ENCODE results near the gene PDZD8.

Gene PDZD8

GRCh38 chr10:117316701-117317100, 58.5 kb downstream of the PDZD8 start:
- Histone ChIP-seq H3K4me2 (ENCODE audit: low read length) (no peak overlapping the region), H3K27ac (ENCODE audit: low read depth, low read length) (no peak overlapping the region), H3K36me3 (ENCODE audit: control insufficient read depth, low read length) (peaks cover 12% of the 10 kb centered on the region), H3K79me2 (ENCODE audit: control insufficient read depth, low read length) (peaks cover 12% of the 10 kb centered on the region), H3K4me1 (ENCODE audit: control insufficient read depth, low read length) (no peaks in the 10 kb centered on the region), H3K9me2 (replicated peaks; ENCODE audit: control insufficient read depth, low read length) (no peaks in the 10 kb centered on the region), H3K27me3 (ENCODE audit: control insufficient read depth, low read length) (no peaks in the 10 kb centered on the region), H4K20me1 (ENCODE audit: control insufficient read depth, insufficient read depth, low read depth, low read length) (0 out of 2 replicates have a peak, but pooled peaks cover 9% of the 10 kb centered on the region), H3F3A (ENCODE audit: control insufficient read depth, insufficient read depth) (0 out of 2 replicates have a peak, but pooled peaks cover 2% of the 10 kb centered on the region), H3K4me3 (ENCODE audit: low read length) (no peak overlapping the region), H3K9me3 (ENCODE audit: control insufficient read depth, insufficient read depth, low read length) (no peaks in the 10 kb centered on the region)
- no peak for TF ChIP-seq CTCF (IDR thresholded peaks at IDR 0.05; ENCODE audit: low read depth, low read length, poor library complexity, severe bottlenecking)
- TF ChIP-seq EZH2phosphoT487 (IDR thresholded peaks at IDR 0.05; ENCODE audit: borderline replicate concordance, low read length) = no peak

- Histone ChIP-seq H3K27me3 (ENCODE audit: control insufficient read depth, low read length) (no peaks in the 10 kb centered on the region), H3K9me3 (ENCODE audit: control insufficient read depth, insufficient read depth, low read length) (no peaks in the 10 kb centered on the region), H3K4me1 (ENCODE audit: control insufficient read depth, low read length) (no peaks in the 10 kb centered on the region), H4K20me1 (ENCODE audit: control insufficient read depth, insufficient read depth, low read depth, low read length) (no peaks in the 10 kb centered on the region), H3K27ac (ENCODE audit: low read depth, low read length) (no peak overlapping the region), H3K79me2 (ENCODE audit: control insufficient read depth, low read length) (no peaks in the 10 kb centered on the region), H3F3A (ENCODE audit: control insufficient read depth, insufficient read depth) (no peaks in the 10 kb centered on the region), H3K36me3 (ENCODE audit: control insufficient read depth, low read length) (peaks cover 12% of the 10 kb centered on the region), H3K4me2 (ENCODE audit: low read length) (no peak overlapping the region), H3K4me3 (ENCODE audit: low read length) (no peak overlapping the region), H3K9me2 (replicated peaks; ENCODE audit: control insufficient read depth, low read length) (no peaks in the 10 kb centered on the region)
- no peak for TF ChIP-seq CTCF (IDR thresholded peaks at IDR 0.05; ENCODE audit: low read depth, low read length, poor library complexity, severe bottlenecking)
- TF ChIP-seq EZH2phosphoT487 (IDR thresholded peaks at IDR 0.05; ENCODE audit: borderline replicate concordance, low read length) = no peak
Measured at GRCh38 chr10:117313641-117314040, 61.6 kb downstream of the PDZD8 start.

GRCh38 chr10:117312430-117312829, 62.8 kb downstream of the PDZD8 start:
- Histone ChIP-seq H3K4me3 (ENCODE audit: low read length) (no peak overlapping the region), H3K79me2 (ENCODE audit: control insufficient read depth, low read length) (no peaks in the 10 kb centered on the region), H3K9me3 (ENCODE audit: control insufficient read depth, insufficient read depth, low read length) (no peaks in the 10 kb centered on the region), H3K4me2 (ENCODE audit: low read length) (no peak overlapping the region), H3K27me3 (ENCODE audit: control insufficient read depth, low read length) (no peaks in the 10 kb centered on the region), H3K4me1 (ENCODE audit: control insufficient read depth, low read length) (no peaks in the 10 kb centered on the region), H3F3A (ENCODE audit: control insufficient read depth, insufficient read depth) (no peaks in the 10 kb centered on the region), H4K20me1 (ENCODE audit: control insufficient read depth, insufficient read depth, low read depth, low read length) (no peaks in the 10 kb centered on the region), H3K9me2 (replicated peaks; ENCODE audit: control insufficient read depth, low read length) (no peaks in the 10 kb centered on the region), H3K36me3 (ENCODE audit: control insufficient read depth, low read length) (peaks cover 6% of the 10 kb centered on the region; the same call in 1 of the 2 replicates), H3K27ac (ENCODE audit: low read depth, low read length) (no peak overlapping the region)
- no peak for TF ChIP-seq EZH2phosphoT487 (IDR thresholded peaks at IDR 0.05; ENCODE audit: borderline replicate concordance, low read length)
- no peak for TF ChIP-seq CTCF (IDR thresholded peaks at IDR 0.05; ENCODE audit: low read depth, low read length, poor library complexity, severe bottlenecking)

All from DOHH2 (cell line).